GM21447 (cell line): ENCODE data around the gene RPS19BP1.

ENCODE experiments used
- ATAC-seq: cut with Tn5 transposase; IDR thresholded peaks from one replicate; pipeline ENCODE4 v1.9.1; 2021; ENCODE audit not compliant: unreplicated experiment

The RPS19BP1 gene

DNA sequence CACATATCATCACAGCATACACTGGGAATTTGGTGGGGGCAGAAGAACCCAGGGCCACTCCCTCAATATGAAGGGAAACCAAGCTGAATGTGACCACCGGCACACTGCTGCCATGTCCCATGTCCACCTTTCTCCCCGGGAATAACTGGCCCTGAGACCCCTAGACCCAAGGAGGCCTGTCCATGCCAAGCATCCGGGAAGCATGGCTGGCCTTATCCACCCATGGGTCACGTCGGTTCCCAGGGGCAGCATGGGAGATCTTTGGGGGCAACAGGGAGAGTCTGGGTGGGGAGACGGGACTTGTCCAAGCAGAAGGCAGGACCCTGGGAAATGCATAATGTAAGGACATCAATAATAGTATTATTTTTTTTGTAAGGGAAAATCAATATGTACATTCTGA lies 40.9 kb downstream of the RPS19BP1 start:
- no peak for ATAC-seq

DNA sequence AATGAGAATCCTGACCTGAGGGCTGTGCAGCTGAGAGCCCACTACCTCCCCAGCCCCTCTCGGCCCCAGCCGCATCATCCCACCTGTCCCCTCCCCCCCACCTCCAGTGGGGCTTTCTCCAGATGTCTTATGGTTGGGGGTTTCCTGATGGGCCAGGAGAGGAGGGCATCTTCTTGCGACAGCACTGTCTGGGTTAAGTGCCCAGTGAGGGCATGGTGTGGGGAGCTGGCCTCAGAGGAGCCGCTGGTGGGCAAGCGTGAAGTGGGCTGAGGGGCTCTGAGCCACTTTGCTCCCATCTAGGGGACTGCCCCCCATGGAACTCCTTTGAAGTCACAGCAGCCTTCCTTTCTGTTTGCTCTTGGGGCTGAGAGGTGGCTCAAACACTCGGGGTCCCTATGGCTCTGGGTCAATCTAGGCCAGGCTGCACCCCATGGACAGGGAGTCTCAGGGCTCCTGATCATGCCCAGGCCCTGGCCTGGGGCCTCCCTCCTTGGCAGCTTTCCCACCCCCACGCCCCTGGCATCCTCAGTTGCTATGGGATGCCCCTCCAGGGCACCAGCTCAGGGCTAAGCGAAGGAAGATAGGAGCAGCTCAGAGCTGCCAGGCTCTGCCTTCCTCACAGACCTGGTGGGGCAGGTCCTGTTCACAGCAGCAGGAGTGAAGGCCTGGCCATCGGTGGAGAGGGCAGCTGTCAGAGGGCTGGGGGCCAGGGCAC lies 41.4 kb downstream of the RPS19BP1 start:
- no peak for ATAC-seq

DNA sequence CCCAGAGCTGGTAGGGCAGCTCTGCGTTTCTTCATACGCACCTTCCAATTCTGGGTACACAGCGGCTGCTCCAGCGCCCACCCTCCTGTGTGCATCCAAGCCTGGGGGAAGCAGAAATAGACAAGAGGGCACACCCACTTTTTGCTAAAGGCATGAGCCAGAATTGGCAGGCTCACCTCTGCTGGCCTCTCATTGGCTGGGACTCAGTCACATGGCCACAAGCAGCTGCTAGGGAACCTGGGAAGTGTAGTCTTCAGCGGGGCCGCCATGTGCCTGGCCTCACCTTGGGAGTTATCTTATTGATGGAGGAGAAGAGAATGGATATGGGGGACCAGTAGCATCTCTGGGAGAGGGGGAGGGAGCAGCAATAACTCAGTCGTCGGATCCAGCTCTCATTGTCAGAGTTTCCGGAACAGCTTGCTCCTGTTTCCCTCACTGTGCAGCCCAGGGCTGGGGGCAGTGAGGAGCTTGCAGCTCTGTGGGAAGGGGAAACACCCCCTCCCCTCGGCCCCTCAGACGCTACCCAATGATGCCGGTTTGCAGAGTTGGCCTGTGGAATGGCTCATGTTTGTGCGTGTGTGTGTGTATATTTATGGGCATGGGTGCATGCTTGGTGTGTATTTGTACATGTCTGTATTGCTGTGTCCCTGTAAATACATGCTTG lies 42.3 kb downstream of the RPS19BP1 start:
- ATAC-seq, result peak; percentile 69

DNA sequence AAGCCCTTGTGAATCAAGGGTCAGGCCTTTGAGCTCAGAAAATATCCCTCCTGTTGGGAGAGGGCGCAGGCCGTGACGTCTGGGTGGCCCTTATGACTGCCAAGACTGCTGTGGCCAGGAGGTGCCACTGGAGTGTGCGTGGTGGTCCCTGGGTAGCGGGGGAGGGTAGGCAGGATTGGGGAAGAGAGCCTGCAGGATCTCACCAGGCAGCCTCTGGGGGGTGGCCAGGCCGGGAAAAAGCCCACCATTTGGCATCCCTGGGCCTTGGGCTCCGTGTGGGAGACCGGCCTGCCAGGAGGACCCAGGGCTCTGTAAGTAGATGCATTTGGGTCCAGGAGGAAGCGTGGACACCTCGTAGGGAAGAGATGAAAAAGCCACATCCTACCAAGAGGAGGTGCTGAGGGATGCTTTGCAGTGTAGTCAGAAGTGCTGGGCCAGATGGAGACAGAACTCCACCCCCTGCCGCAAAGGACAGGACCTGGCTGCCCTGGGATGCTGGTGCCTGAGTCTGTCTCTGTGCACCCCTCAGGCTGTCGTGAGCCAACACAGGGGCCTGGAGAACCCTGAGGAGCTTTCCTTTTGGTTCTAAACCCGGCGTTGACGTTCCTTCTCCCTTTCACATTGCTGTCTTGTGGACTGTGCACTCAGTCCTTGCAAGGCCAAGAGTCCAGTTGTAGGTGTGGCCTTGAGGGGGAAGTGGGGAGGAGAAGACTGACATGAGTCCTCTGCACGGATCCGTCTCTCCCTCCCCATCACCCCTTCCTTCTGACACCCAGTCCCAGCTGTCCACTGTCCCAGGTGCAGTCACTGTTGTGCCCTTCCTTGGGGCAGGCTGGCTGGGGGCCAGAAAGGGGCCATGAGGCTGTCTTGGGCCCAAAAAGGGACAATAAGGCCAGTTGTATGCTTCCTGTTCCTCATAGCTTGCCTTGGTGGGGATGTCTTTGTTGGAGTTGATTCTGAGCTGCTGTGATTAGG lies 43.2 kb downstream of the RPS19BP1 start:
- no peak for ATAC-seq

DNA sequence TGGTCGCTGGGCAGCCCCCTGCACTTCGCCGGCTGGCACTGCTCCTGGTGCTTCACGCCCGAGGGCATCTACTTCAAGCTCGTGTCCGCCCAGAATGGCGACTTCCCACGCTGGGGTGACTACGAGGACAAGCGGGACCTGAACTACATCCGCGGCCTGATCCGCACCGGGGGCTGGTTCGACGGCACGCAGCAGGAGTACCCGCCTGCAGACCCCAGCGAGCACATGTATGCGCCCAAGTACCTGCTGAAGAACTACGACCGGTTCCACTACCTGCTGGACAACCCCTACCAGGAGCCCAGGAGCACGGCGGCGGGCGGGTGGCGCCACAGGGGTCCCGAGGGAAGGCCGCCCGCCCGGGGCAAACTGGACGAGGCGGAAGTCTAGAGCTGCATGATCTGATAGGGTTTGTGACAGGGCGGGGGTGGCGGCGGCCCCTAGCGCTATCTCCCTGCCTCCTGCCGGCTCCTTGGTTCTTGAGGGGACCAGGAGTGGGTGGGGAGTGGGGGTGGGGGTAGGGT lies 43.9 kb downstream of the RPS19BP1 start:
- ATAC-seq, result no peak

DNA sequence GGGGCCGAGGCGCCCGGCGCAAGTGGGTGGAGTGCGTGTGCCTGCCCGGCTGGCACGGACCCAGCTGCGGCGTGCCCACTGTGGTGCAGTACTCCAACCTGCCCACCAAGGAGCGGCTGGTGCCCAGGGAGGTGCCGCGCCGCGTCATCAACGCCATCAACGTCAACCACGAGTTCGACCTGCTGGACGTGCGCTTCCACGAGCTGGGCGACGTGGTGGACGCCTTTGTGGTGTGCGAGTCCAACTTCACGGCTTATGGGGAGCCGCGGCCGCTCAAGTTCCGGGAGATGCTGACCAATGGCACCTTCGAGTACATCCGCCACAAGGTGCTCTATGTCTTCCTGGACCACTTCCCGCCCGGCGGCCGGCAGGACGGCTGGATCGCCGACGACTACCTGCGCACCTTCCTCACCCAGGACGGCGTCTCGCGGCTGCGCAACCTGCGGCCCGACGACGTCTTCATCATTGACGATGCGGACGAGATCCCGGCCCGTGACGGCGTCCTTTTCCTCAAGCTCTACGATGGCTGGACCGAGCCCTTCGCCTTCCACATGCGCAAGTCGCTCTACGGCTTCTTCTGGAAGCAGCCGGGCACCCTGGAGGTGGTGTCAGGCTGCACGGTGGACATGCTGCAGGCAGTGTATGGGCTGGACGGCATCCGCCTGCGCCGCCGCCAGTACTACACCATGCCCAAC lies 44.6 kb downstream of the RPS19BP1 start:
- ATAC-seq, result no peak

DNA sequence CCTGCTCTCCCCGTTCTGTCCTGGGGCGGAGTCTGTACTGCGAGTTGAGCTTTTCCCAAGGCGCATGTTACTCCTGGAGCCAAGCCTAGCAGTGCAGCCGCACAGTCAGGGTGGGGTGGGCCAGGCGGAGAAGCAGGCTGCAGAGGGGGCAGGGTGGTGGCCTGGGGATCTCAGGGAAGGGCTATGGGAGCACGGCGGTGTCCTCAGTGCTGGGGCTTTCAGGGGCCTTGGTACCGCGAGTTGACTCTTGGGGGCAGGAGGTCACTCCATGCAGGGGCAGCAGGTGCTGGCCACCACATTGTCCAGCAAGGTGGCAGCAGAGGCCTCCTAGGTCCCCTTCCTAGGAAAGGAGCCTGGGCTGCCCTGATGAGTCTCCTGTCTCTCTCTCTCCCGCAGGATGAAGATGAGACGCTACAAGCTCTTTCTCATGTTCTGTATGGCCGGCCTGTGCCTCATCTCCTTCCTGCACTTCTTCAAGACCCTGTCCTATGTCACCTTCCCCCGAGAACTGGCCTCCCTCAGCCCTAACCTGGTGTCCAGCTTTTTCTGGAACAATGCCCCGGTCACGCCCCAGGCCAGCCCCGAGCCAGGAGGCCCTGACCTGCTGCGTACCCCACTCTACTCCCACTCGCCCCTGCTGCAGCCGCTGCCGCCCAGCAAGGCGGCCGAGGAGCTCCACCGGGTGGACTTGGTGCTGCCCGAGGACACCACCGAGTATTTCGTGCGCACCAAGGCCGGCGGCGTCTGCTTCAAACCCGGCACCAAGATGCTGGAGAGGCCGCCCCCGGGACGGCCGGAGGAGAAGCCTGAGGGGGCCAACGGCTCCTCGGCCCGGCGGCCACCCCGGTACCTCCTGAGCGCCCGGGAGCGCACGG lies 45.4 kb downstream of the RPS19BP1 start:
- no peak for ATAC-seq

DNA sequence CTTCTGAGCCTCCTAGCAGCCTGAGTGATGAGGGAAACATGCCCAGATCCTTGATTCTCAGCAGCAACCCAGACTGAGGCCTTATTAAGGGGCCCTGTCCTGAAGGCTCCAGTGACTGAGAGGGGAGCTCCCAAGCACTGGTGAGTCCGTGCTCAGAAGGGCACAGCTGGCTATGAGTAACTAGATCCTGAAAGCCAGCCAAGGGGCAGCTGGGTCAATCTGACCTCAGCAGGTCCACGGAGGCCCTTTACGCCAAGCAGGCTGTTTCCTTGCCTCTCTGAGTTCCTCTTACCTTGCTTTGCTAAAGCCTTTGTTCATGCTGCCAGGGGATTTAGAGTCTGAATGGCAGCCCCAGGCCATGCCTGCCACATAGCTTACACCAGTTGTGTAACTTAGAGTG lies 49.8 kb downstream of the RPS19BP1 start:
- ATAC-seq, result no peak

DNA sequence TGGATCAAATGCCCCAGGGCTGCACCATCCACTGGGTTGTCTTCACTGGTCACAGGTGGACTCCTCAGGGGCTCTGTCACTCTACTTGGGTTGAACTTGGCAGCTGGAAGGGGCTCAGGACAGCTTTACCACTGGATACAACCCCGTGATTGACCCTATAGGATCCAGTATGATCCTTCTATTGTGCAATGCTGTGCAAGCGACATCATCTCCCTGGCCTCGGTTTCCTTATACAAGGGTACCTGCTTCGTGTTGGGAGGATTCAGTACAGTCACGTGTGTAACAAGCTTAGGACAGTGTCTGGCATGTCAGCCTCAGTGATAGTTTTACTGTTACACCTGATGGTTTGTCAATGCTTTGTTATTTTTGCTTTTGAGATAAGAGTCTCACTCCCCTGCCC lies 51.0 kb downstream of the RPS19BP1 start:
- ATAC-seq, result no peak

DNA sequence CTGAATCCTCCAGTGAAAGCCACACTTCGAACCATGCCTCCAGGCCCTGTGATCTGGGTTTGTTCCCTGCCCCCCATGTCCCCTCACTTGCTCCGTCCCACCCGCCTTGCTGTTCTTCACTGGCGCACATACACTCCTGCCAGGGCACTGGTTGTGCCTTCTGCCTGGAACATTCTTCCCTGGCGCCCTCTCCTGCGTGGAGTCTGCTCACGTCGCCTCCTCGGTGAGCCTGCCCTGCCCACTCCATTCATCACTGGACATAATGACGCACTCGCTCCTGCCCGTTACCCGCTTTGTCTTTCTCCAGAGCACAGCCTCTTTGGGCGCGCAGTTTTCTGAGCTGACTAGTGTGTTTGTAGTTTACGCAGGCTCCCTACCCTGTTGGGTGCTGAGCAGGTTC lies 51.5 kb downstream of the RPS19BP1 start:
- no peak for ATAC-seq

DNA sequence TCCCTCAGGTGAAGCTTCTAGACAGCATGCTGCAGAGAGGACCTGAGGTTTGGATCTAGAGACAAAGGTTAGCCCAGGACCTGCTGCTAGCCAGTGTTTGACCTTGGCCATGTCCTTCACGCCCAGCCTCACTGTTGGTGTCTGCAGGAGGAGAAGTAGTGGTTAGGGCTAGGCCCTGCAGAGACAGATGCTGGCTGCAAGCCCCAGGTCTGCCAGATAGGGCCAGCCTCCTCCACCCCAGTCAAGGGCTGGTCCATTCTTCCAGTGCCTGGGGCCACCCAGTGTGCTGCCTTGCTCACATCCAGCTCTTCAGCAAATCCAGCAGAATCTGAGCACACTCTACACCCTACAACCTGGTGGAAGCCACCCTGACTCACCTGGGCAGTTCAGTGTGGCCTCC lies 52.0 kb downstream of the RPS19BP1 start:
- ATAC-seq, result no peak

DNA sequence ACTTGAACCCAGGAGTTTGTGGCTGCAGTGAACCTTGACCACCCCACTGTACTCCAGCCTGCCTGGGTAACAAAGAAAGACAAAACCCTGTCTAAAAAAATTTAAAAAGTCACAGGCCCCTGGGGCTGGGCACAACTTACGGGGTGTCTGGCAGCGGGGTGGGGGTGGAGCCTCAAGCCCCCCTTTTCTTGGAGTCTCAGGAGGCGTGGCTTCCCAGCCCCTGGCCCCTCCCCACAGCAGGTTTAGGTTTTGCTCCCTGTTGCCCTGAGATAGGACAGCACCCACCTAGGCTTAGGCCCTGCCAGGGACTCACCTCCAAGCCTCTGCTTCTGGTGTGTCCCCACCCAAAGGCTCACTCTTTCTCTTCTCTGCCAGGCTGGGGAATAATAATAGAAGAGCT lies 53.3 kb downstream of the RPS19BP1 start:
- no peak for ATAC-seq
